ENCODE data around the gene TRIM52. TPM values are rescaled to one million over a fixed set of nuclear protein-coding genes. Genes with fewer than 3 reads are reported as not detected.

The TRIM52 gene
- total RNA-seq, 1 donor from 2014 or later, result 16.3 TPM

DNA sequence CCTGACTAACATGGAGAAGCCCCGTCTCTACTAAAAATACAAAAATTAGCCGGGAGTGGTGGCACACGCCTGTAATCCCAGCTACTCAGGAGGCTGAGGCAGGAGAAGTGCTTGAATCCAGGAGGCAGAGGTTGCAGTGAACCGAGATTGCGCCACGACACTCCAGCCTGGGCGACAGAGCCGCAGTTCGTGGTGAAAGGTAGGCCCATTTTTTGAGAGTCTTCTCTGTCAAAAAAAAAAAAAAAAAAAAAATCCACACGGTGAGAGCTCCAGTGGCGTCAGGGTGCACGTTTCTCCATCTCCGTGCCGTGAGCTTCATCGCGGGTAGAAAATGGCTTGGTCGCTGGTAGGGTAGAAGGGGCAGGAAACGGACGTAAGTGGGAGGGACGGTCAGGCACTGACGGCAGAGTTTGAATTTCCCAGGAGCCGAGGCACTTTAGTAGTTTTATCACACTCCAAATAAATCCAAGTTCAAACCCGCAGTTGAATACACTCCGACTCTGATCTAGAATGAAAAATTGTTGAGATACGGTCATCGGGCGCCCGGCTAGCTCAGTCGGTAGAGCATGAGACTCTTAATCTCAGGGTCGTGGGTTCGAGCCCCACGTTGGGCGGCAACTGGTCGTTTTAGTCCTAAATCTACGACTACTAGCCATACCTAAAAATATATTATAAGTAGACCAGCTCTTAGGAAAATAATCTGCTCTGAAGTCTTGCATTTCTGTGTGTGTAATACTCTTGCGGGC lies 53.6 kb downstream of the TRIM52 start:
- peaks cover 24% of the 10 kb centered on the region for H3K4me1 ChIP-seq
- intact Hi-C loops (cut with DNase I), result no loop called here
- H3K27ac ChIP-seq, result peak overlapping the region; percentile 70
- H3K4me3 ChIP-seq, result peak overlapping the region; percentile 66
- H3K27me3 ChIP-seq, result no peaks in the 10 kb centered on the region
- peak; percentile 86 for DNase-seq
- peak; percentile 45 for ATAC-seq
- H3K9me3 ChIP-seq, result no peaks in the 10 kb centered on the region
- H3K36me3 ChIP-seq, result no peaks in the 10 kb centered on the region
- TF ChIP-seq, protein P1, sequence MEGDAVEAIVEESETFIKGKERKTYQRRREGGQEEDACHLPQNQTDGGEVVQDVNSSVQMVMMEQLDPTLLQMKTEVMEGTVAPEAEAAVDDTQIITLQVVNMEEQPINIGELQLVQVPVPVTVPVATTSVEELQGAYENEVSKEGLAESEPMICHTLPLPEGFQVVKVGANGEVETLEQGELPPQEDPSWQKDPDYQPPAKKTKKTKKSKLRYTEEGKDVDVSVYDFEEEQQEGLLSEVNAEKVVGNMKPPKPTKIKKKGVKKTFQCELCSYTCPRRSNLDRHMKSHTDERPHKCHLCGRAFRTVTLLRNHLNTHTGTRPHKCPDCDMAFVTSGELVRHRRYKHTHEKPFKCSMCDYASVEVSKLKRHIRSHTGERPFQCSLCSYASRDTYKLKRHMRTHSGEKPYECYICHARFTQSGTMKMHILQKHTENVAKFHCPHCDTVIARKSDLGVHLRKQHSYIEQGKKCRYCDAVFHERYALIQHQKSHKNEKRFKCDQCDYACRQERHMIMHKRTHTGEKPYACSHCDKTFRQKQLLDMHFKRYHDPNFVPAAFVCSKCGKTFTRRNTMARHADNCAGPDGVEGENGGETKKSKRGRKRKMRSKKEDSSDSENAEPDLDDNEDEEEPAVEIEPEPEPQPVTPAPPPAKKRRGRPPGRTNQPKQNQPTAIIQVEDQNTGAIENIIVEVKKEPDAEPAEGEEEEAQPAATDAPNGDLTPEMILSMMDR (IDR thresholded peaks at IDR 0.05), result no peak

DNA sequence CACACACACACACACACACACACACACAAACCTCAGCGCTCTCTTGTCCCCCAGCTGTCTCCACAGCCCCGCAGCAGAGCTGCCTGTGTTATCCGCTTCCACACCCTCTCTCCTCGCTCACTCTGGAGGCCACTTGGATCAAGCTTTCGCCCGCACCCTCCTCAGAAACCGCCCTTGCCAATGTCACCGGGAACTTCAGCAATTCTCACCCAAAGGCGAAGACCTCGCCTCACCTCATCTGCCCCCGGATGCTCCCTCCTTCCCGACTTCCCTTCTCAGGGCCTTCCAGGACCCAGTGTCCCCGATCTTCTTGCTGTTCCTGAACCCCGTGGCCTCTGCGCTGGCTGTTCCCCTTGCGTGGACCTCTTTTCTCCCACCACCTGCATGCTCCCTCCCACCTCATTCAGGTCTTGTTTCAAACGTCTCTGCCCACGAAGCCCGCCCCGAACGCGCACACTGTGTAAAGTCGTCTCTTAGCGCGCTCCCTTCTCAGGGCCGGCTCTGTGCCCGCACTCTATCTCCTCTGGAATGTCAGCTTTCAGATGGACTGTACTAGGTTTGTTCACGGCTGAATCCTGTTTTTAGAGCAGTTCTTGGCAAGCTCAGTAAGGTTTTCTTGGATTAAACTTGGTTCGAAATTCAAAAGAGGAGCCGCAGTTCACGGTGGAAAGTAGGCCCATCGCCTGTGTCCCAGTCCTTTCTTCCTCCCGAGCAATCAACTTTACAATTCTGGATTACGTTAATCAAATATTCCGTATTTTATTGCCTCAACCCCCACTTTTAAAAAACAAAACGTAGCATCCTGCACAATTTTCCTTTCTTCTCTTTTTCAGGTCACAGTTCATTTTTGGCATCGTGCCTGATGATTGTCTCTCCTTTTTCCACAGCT lies 54.9 kb downstream of the TRIM52 start:
- TF ChIP-seq, protein P1 (IDR thresholded peaks at IDR 0.05), result no peak
- Histone ChIP-seq H3K36me3 (no peaks in the 10 kb centered on the region), H3K4me1 (peaks cover 24% of the 10 kb centered on the region), H3K27ac (no peak overlapping the region), H3K4me3 (peak overlapping the region; percentile 66), H3K27me3 (no peaks in the 10 kb centered on the region), H3K9me3 (no peaks in the 10 kb centered on the region)
- intact Hi-C loops (cut with DNase I), result no loop called here
- ATAC-seq, result no peak
- DNase-seq, result no peak

Small RNA genes within 50 kb of the gene (microRNA-seq; reads per million reads assigned to microRNA genes)
- gene MIR4638 (ENCODE audit: borderline microRNAs expressed), result 0.50 reads per million

Other genes starting within 250 kb of the TRIM52 start
- gene BTNL9, start 220.9 kb downstream of the TRIM52 start, total RNA-seq, result 99.8 TPM
- gene OR2V1, start 130.0 kb downstream of the TRIM52 start, total RNA-seq, result not detected
- gene OR2V2, start 113.6 kb downstream of the TRIM52 start, total RNA-seq, result not detected
- gene TRIM7, start 55.9 kb downstream of the TRIM52 start, total RNA-seq, result 4.9 TPM
- 26.9 TPM for gene TRIM41, start 37.9 kb downstream of the TRIM52 start, total RNA-seq
- gene RACK1, start 17.2 kb downstream of the TRIM52 start, total RNA-seq, result 1,155 TPM
- not detected for gene OR4F3, start 106.1 kb upstream of the TRIM52 start, total RNA-seq

Measured in upper lobe of right lung (tissue), 1 donor.